Stimulated activated CD4-positive, alpha-beta T cell treated with anti-CD3 and anti-CD28 coated beads, Interleukin-4, amount 100 ng/mL, for 1 hour (primary cell): ENCODE measurements around the gene STK38.
"Not testable (repeated sequence)": the region's sequence is repeated elsewhere in the genome, so short reads cannot be mapped to it uniquely, and the experiment has no call there.

Experiments
- DNase-seq: peaks from one replicate; pipeline ENCODE4 v3.0.0-alpha.2; 2020

Gene STK38

DNA sequence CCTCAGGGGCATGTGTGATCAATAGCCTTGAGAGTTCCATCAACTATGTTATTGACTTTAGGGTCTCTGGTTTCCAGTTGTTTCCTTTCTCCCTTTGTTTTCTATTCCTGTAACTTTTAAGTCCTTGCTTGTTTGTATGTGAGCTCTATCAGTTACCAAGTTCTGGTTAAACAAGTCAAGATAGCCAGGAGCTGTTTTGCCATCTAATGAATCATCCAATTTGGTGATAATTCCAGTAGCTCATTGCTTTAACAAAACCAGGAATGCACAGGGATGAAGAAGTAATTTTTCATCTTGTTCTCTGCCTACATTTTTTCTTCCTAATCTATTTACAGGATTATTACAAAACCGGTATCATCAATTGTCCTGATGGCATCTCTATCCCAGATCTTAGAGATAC is 68.0 kb downstream of the STK38 start:
- DNase-seq = no peak

DNA sequence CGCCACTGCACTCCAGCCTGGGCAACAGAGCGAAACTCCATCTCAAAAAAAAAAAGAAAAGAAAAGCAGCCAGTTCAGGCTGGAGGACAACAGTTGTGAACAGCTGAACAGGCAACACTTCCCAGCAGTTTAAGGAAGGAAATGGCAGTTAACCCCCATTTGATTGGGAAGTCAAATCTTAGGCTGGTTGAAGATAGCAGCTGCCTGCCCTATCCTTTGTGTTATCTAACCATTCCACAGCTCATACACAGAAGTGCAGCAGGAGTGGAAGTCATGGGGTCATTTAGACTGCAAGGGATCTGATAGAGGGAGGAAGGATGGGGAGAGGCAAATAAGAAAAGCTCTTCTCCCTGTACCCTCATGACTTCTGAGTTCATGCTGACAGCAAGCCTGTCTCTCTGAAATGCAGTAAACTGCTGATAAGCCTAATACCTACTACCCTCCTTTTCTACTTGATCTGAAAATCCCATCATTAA is 69.2 kb downstream of the STK38 start:
- no peak for DNase-seq

DNA sequence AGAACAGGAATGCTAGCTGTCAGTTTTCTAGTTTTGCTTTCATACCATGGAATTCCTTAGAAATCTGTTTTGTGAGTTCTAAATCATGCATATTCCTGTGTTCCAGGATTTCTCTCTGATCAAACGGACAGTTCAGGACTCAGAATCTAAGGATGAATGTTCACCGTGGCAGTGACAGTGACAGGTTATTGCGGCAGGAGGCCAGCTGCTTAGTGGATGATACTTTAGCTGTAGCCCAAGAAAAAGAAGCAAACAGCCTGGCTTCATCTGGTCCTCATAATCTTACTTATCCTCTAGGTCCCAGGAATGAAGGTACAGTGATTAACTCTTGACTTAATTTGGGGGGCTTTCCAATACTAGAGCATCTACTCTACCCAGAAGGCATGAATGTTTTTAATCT is 77.3 kb downstream of the STK38 start:
- DNase-seq = no peak

DNA sequence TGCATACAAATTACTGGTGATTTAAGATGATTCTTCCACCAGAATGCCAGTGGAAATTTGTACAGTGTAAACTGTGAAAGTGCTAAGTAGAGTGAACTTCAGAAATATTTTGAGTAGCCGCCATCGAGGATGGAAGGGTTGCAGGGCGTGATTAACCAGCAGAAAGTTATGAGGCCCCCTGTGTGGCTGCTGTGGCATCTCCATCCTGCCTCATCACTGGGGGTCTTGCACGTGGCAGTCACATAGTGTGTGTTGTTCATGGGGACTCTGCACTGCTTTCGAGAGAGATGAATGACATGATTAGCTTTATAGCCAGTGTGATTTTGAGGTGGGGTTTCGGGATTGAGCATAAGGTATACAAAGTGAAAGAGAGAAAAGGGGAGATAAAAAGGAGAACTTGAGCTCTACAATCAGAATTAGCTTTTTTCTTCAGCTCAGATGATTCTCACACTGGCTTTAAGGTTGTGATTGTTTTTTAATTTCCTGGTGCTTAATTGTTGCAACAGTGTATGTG is 78.1 kb downstream of the STK38 start:
- no peak for DNase-seq

DNA sequence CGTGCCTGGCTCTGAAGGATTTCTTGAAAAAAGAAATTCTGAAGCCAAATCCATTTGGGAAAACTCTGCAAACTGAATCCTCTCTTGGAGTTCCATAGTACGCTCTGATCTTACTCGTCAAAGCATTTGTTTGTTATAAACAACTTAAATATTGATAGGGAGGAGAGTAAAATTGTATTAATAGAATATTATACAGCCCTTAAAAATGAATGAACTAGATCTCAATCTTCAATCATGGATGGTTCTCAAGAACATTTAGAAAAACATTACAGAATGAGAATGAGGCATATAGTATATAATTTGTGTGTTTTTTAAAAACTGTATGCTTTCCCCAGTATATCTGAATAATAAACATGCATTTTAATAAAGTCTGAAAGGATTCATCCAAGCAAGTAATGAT is 79.7 kb downstream of the STK38 start:
- DNase-seq = no peak

DNA sequence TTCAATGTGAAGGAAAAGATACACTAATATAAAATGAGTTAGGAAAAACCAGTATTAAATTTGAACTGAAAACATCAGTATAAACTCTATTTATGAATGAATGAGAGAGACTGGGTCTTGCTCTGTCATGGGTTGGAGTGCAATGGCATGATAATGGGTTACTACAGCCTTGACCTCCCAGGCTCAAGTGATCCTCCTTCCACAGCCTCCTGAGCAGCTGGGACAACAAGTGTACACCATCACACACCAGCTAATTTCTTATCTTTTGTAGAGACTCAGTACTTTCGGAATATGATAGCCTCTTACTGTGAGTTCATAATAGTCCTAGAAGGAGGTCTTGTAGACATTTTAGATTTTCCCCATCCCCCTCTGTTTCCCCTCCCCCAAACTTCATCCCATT is 83.0 kb downstream of the STK38 start:
- DNase-seq = no peak

DNA sequence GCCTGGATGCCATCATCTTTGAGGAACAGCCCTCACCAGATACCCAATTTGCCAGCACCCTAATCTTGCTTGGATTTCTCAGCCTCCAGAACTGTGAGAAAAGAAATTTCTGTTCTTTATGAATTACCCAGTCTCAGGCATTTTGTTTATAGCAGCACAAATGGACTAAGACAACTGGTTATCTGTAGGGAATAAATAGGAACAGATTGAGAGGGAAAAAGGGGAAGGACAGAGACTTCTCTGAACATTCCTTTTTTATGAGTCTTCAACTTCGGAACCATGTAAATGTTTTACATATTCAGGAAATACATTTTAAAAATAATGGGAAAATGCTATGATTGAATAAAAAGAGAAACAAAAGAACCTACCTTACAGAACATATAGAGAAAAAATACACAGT is 83.6 kb downstream of the STK38 start:
- DNase-seq = no peak

DNA sequence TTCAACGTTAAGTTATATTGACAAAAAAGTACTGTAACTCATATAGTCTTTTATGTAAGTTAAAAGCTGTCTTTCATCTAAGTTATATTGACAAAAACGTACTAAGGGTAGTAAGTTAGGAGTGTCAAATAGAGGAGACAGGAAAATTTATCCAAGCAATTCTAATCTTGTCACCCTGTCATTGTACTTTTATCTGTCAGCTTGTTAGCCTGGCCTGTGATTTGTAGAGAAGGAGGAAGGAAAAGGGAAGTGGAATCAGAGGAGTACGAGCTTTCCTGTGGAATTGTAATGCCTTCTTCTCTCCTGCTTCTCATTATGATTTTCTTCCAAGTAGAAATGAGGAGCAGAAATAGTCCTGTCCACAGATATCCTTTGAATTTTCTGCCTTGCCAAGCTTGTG is 85.6 kb downstream of the STK38 start:
- no peak for DNase-seq

DNA sequence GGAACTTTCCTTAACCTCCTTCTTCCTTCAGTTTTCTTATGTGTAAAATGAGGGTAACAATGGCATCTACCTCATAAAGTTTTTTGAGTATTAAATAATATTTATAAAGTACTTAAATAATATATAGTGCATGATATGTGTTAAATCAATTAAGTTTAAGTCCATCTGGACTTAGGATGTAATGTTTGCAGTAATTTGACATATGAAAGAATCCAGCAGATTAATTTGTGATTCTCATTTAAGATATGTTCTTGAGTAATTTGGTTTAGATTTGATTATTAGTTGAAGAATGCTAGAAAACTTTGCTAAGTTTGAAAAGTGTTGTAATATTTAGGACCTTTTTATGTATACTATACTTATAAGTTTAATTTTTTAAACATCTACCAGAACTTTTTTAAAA is 86.4 kb downstream of the STK38 start:
- no peak for DNase-seq

DNA sequence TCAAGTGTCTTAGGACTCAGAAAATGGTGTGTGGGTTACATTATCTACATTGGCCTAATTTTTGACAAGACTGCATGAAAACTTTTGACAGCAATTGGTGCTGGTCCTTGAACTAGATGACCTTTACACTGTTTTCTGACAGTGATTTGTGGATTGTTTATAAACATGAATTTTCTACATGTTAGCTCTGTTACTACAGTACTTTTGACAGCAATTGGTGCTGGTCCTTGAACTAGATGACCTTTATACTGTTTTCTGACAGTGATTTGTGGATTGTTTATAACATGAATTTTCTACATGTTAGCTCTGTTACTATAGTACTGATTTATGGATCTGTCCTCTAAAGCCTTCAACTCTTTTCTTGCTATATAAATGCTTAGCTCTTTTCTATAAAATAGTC is 87.8 kb downstream of the STK38 start:
- DNase-seq = no peak

DNA sequence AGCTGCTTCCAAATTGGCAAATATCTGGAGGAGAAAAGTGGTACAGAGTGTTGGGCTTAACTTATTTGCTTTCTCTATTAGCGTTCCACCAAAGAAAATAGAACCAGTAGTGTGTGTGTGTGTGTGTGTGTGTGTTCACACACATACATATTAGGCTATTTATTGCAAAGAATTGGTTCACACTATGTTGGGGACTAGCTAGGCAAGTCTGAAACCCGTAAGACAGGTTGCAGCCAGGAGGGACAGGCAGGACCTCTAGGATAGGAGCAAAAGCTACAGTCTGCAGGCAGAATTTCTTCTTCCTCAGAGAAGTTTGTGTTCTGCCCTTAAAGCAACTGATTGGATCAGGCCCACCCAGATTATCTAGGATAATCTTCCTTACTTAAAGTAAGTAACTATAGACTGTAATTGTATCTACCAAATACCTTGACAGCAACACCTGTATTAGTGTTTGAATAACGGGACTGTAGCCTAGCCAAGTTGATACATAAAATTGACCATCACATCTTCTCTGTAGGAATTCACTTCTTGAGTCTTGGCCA is 91.7 kb downstream of the STK38 start:
- no peak for DNase-seq

DNA sequence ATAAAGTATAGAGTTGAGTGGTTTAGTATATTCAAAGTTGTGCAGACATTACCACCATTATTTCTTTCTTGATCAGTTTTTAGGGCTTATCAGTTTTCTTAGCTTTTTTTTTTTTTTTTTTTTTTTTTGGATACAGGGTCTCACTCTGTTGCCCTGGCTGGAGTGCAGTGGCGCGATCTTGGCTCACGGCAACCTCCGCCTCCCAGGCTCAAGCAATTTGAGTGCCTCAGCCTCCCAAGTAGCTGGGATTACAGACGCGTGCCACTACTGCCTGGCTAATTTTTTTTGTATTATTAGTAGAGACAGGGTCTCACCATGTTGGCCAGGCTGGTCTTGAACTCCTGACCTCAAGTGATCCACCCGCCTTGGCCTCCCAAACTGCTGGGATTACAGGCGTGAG is 94.4 kb downstream of the STK38 start:
- DNase-seq = not testable (repeated sequence)

DNA sequence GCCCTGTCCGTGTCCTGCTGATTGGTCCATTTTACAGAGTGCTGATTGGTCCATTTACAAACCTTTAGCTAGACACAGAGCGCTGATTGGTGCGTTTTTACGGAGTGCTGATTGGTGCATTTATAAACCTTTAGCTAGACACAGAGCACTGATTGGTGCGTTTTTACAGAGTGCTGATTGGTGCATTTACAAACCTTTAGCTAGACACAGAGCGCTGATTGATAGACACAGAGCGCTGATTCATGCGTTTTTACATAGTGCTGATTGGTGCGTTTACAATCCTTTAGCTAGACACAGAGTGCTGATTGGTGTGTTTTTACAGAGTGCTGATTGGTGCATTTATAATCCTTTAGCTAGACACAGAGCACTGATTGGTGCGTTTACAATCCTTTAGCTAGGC is 98.1 kb downstream of the STK38 start:
- not testable (repeated sequence) for DNase-seq

DNA sequence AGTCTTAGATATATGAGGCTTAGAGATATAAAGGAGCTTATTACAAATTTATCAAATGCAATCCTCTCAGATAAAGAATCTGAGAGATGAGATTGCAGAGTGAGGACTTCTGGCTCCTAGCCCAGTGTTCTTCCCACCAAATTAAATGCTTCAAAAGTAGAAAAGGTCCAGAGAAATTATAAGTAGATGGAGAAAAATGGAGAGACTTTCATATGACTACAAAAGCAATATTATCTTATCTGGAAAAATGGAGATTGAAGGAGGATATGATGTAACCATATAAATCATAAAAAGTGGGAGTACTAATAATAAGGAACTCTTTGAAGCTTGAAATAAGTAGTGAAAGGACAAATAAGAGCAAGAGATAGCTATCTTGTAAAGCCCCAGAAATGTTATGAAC is 101.7 kb downstream of the STK38 start:
- no peak for DNase-seq

DNA sequence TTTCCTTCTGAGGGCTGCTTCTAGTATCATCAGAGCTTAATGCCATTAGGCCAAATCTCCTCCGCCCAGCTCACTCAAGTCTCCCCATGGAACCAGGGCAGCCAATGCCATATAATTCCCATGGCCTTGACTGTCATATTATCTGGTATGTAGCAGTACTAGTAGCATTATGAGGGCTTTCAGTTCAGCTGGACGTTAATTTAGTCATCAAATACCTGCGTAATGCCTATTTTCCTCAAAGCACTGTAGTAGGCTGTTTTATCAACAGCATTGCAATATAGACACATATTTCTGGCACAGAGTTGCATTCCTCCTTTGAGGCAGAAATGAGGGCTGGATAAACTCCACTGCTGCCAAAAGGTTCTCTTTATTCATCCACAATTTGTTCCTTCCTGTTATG is 102.8 kb downstream of the STK38 start:
- no peak for DNase-seq
